Lung (tissue), 12 donors: ENCODE results near the gene KDM2B. TPM values are rescaled to one million over a fixed set of nuclear protein-coding genes. Genes with fewer than 3 reads are reported as not detected.

ENCODE experiments used
- ATAC-seq: fragments of 200-7000 bp; cut with Tn5 transposase; one replicate; pipeline ENCODE4 v1.9.1; 2020; ENCODE audit warnings: moderate number of reproducible peaks; ENCODE audit not compliant: insufficient read depth, low FRiP score
- DNase-seq, 3 donors: peaks; one replicate each; pipeline ENCODE4 v3.0.0-alpha.2; 2013 to 2017
- H3K27ac ChIP-seq, 2 donors: one replicate each; pipeline ENCODE4 v1.5.1; 2013; ENCODE audit warnings: mild to moderate bottlenecking in 2 of 2, moderate library complexity in 2 of 2, control low read depth in 1 of 2, inconsistent platforms in 1 of 2, low read depth in 1 of 2, low read length in 1 of 2
- H3K27me3 ChIP-seq, 3 donors: one replicate each; pipeline ENCODE4 v1.5.1; 2013; ENCODE audit warnings: low read length in 2 of 3; ENCODE audit not compliant: control insufficient read depth in 3 of 3, insufficient read depth in 3 of 3
- H3K36me3 ChIP-seq, 4 donors: one replicate each; pipeline ENCODE4 v1.5.1; 2013; ENCODE audit warnings: low read length in 4 of 4, mild to moderate bottlenecking in 1 of 4, moderate library complexity in 1 of 4; ENCODE audit not compliant: control insufficient read depth in 4 of 4, insufficient read depth in 4 of 4
- H3K4me1 ChIP-seq, 5 donors: one replicate each; pipeline ENCODE4 v1.5.1; 2013; ENCODE audit warnings: low read length in 5 of 5, mild to moderate bottlenecking in 2 of 5, moderate library complexity in 1 of 5; ENCODE audit not compliant: control insufficient read depth in 5 of 5, insufficient read depth in 5 of 5
- H3K4me3 ChIP-seq: one replicate; pipeline ENCODE4 v1.5.1; 2013; ENCODE audit warnings: mild to moderate bottlenecking, control low read depth, moderate library complexity
- H3K9ac ChIP-seq, 2 donors: one replicate each; pipeline ENCODE4 v1.5.1; 2013; ENCODE audit warnings: low read length in 2 of 2, control low read depth in 1 of 2; ENCODE audit not compliant: insufficient read depth in 1 of 2
- H3K9me3 ChIP-seq, 4 donors: one replicate each; pipeline ENCODE4 v1.5.1; 2013; ENCODE audit warnings: low read length in 3 of 4, mild to moderate bottlenecking in 1 of 4, moderate library complexity in 1 of 4; ENCODE audit not compliant: control insufficient read depth in 4 of 4, insufficient read depth in 3 of 4
- CTCF ChIP-seq: IDR thresholded peaks from 2 replicates; pipeline ENCODE4 v1.5.1; 2012; ENCODE audit warnings: mild to moderate bottlenecking; ENCODE audit errors: control extremely low read depth, extremely low read depth
- WGBS, 2 donors: extraction: QIAGEN DNeasy Blood & Tissue Kit; methylation state at CpG; one replicate each; pipeline ENCODE4 v1.1.7; 2013; 5-methylcytosine and 5-hydroxymethylcytosine counted together
- polyA plus RNA-seq, 2 donors: library from polyadenylated mRNA; stranded (reverse); fragments of 200-250 nt; gene quantifications; one replicate each; pipeline ENCODE4 v1.2.1, GENCODE V29; 2013
- total RNA-seq, 2 donors: library from RNA; depleted of rRNA in 1 of 2; stranded (reverse); fragments of >200 nt in 1 of 2; gene quantifications; one replicate each; pipeline ENCODE4 v1.2.1, GENCODE V29; 2014 to 2021
- donor health status: control.
- donor health status: control.
- donor health status: Bipolar disorder and iron deficiency.
- donor health status: healthy.
- donor health status: DM: yes; HTN: yes; CAD: no.

The KDM2B gene
- total and polyA plus RNA-seq, 4 donors: 13.8 to 44.5 (median 24.6) TPM

DNA sequence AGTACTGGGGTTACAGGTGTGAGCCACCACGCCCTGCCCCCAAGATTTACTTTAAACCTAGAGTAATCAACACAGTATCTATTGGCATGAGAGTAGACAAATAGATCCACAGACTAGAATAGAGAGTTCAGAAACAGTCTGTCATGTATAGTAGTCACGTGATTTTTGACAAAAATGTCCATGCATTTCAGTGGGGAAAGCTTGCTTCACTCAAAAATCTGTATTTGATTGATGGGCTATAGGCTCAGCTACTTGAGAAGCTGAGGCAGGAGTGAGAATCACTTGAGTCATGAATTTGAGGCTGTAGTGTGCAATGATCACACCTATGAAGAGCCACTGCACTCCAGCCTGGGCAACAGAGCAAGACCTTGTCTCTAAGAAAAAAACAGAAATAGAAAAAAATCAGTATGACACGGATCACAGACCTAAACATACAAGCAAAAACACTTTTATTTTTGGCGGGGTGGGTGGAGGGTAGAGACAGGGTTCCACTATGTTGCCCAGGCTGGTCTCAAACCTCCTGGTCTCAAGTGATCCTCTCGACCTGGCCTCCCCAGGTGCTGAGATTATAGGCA, 37.9 kb upstream of the KDM2B start:
- Histone ChIP-seq H3K9me3 (no peaks in the 10 kb centered on the region), H3K4me3 (no peak overlapping the region), H3K27me3 (no peaks in the 10 kb centered on the region), H3K36me3 (no peaks in the 10 kb centered on the region), H3K4me1 (no peaks in the 10 kb centered on the region), H3K27ac (no peak overlapping the region), H3K9ac (no peak overlapping the region)
- no peak for TF ChIP-seq CTCF
- DNase-seq (no peak), ATAC-seq (no peak)
- WGBS, 2 donors: 80 to 88% methylated on average over 5 of the region's 5 CpGs

GRCh38 chr12:121614872-121615467, 34.1 kb upstream of the KDM2B start:
- TF ChIP-seq CTCF: no peak
- H3K36me3 ChIP-seq: no peaks in the 10 kb centered on the region
- no peak overlapping the region for H3K27ac ChIP-seq
- H3K4me3 ChIP-seq: no peak overlapping the region
- 54 to 65% methylated on average over 9 of the region's 9 CpGs for WGBS, 2 donors
- H3K9me3 ChIP-seq: no peaks in the 10 kb centered on the region
- peaks cover 0 to 8% (median 0%) of the 10 kb centered on the region in 5 donors for H3K4me1 ChIP-seq
- H3K9ac ChIP-seq: no peak overlapping the region
- ATAC-seq (no peak), DNase-seq (no peak)
- H3K27me3 ChIP-seq: no peaks in the 10 kb centered on the region

- H3K9me3 ChIP-seq: no peaks in the 10 kb centered on the region
- TF ChIP-seq CTCF: no peak
- no peak overlapping the region for H3K27ac ChIP-seq
- 91% methylated on average over 7 of the region's 7 CpGs for WGBS, 2 donors
- H3K4me1 ChIP-seq: peaks cover 0 to 9% (median 0%) of the 10 kb centered on the region in 5 donors
- H3K36me3 ChIP-seq: no peaks in the 10 kb centered on the region
- H3K9ac ChIP-seq: no peak overlapping the region
- DNase-seq: no peak
- ATAC-seq: no peak
- no peak overlapping the region for H3K4me3 ChIP-seq
- no peaks in the 10 kb centered on the region for H3K27me3 ChIP-seq
These were observed 32.6 kb upstream of the KDM2B start for GRCh38 chr12:121613462-121613861.
